Measurements from ENCODE around the gene C1GALT1.

- TF ChIP-seq CTCF (IDR thresholded peaks at IDR 0.05) (no peak), EP300 (IDR thresholded peaks at IDR 0.05) (no peak), POLR2A (IDR thresholded peaks at IDR 0.05) (no peak)
Measured at GRCh38 chr7:7231000-7231399, 48.7 kb downstream of the C1GALT1 start.
